K562 (cell line): Measurements from ENCODE around the gene SLC6A6. TPM values are rescaled to one million over a fixed set of nuclear protein-coding genes. Genes with fewer than 3 reads are reported as not detected.

Experiments
- CAMTA2 ChIP-seq: fragments of 250-450 bp; sonication (Bioruptor Pico); conservative IDR thresholded peaks from 2 replicates; pipeline ENCODE4 v1.5.1; 2022
- CBX5 ChIP-seq: IDR thresholded peaks from 2 replicates; pipeline ENCODE4 v1.6.1; 2014; ENCODE audit warnings: low read depth, borderline replicate concordance
- CREM ChIP-seq: IDR thresholded peaks from 2 replicates; pipeline ENCODE4 v1.6.1; 2014; ENCODE audit warnings: antibody characterized with exemption, low read depth
- FOXA1 ChIP-seq: fragments of 450-650 bp; IDR thresholded peaks from 2 replicates; pipeline ENCODE4 v1.6.1; 2016; ENCODE audit warnings: mild to moderate bottlenecking, borderline replicate concordance
- FOXM1 ChIP-seq, 2 experiments: fragments of 450-650 bp in 1 of 2; sonication (generic) in 1 of 2; formaldehyde crosslinking in 1 of 2; IDR thresholded peaks; 2 replicates each; pipeline versions ENCODE4 v1.6.1 to v1.9.0; 2017 to 2022; ENCODE audit warnings: low read depth in 2 of 2, mild to moderate bottlenecking in 2 of 2, missing genetic modification reagents in 1 of 2, moderate library complexity in 1 of 2
- GTF2A2 ChIP-seq: IDR thresholded peaks from 2 replicates; pipeline ENCODE4 v1.6.1; 2016; ENCODE audit warnings: mild to moderate bottlenecking, missing genetic modification characterization, missing compliant biosample characterization
- HDAC2 ChIP-seq: fragments of 450-650 bp; IDR thresholded peaks from 2 replicates; pipeline ENCODE4 v1.6.1; 2016; ENCODE audit warnings: mild to moderate bottlenecking
- PTBP1 ChIP-seq: fragments of 200-400 bp; formaldehyde crosslinking; IDR thresholded peaks from 2 replicates; pipeline ENCODE4 v1.6.1; 2017; ENCODE audit warnings: low read depth, low read length
- SAFB ChIP-seq: fragments of 200-400 bp; formaldehyde crosslinking; IDR thresholded peaks from 2 replicates; pipeline ENCODE4 v1.6.1; 2017; ENCODE audit warnings: low read depth, low read length, borderline replicate concordance
- SIRT6 ChIP-seq: IDR thresholded peaks from one replicate; pipeline ENCODE4 v1.6.1; 2012; ENCODE audit warnings: low read depth, mild to moderate bottlenecking, control low read depth, inconsistent platforms, low read length, moderate library complexity
- SRSF3 ChIP-seq: fragments of 200-400 bp; formaldehyde crosslinking; IDR thresholded peaks from 2 replicates; pipeline ENCODE4 v1.6.1; 2016; ENCODE audit warnings: mild to moderate bottlenecking, low read length, moderate library complexity; ENCODE audit not compliant: insufficient read depth
- TBP ChIP-seq: optimal IDR thresholded peaks from 2 replicates; pipeline ENCODE3; 2011; ENCODE audit warnings: low read depth, low read length, improper control_type of control experiment
- TOE1 ChIP-seq, 2 experiments: fragments of 450-650 bp in 1 of 2; sonication (generic) in 1 of 2; formaldehyde crosslinking in 1 of 2; IDR thresholded peaks; 2 replicates each; pipeline versions ENCODE4 v1.7.1 to v1.8.0; 2016 to 2022; ENCODE audit warnings: borderline replicate concordance in 2 of 2, mild to moderate bottlenecking in 2 of 2, antibody characterized with exemption in 1 of 2, inconsistent platforms in 1 of 2, low read depth in 1 of 2, missing genetic modification reagents in 1 of 2, moderate library complexity in 1 of 2
- ZNF12 ChIP-seq: sonication (generic); formaldehyde crosslinking; IDR thresholded peaks from 2 replicates; pipeline ENCODE4 v1.4.0; 2020; ENCODE audit warnings: mild to moderate bottlenecking, missing genetic modification reagents
- ZNF146 ChIP-seq: IDR thresholded peaks from one replicate; pipeline ENCODE4 v1.6.1; 2018; ENCODE audit warnings: missing compliant biosample characterization; ENCODE audit not compliant: unreplicated experiment
- ZNF217 ChIP-seq: sonication (generic); formaldehyde crosslinking; IDR thresholded peaks from 2 replicates; pipeline ENCODE4 v1.8.0; 2022; ENCODE audit warnings: mild to moderate bottlenecking, missing genetic modification reagents
- ZNF311 ChIP-seq: fragments of 250-450 bp; sonication (Bioruptor Pico); IDR thresholded peaks from 2 replicates; pipeline ENCODE4 v1.4.0; 2020; ENCODE audit warnings: mild to moderate bottlenecking, moderate library complexity
- ZNF436 ChIP-seq: fragments of 250-450, 450-650 bp; sonication (Bioruptor Pico); formaldehyde crosslinking; IDR thresholded peaks from 2 replicates; pipeline ENCODE4 v1.7.0; 2020; ENCODE audit warnings: mild to moderate bottlenecking
- ZNF79 ChIP-seq: fragments of 250-450 bp; sonication (Bioruptor Pico); IDR thresholded peaks from 2 replicates; pipeline ENCODE4 v1.4.0; 2020; ENCODE audit warnings: low read depth, mild to moderate bottlenecking, moderate library complexity
- ZSCAN32 ChIP-seq: fragments of 450-650 bp; formaldehyde crosslinking; IDR thresholded peaks from 2 replicates; pipeline ENCODE4 v1.4.0; 2020; ENCODE audit warnings: mild to moderate bottlenecking, moderate library complexity
- polyA plus RNA-seq, 8 experiments: library from polyadenylated mRNA; depleted of rRNA in 4 of 8; stranded (reverse) in 5 of 8; unstranded in 3 of 8; fragments of >200 nt; fragmentation: Nextera tagmentation in 2 of 8; fragmentation: Illumina TruSeq in 1 of 8; extraction: Ambion mirVana in 2 of 8; extraction: Trizol in 1 of 8; gene quantifications; 2 replicates each; pipeline versions ENCODE4 v1.2.1 to v1.2.3, GENCODE V29; 2011 to 2014; ENCODE audit warnings: inconsistent platforms in 1 of 8, missing spikeins in 1 of 8
- total RNA-seq, 7 experiments: library from RNA; depleted of rRNA in 6 of 7; stranded (reverse); fragments of >200 nt in 6 of 7; fragmentation: Illumina TruSeq in 2 of 7; extraction: Trizol in 2 of 7; gene quantifications; 2 replicates each; pipeline versions ENCODE4 v1.2.1 to v1.2.3, GENCODE V29; 2011 to 2021; ENCODE audit warnings: low replicate concordance in 1 of 7
- TF ChIP-seq, protein P1 (sequence below), 2 experiments: fragments of 200-800 bp in 1 of 2; sonication (Bioruptor generic) in 1 of 2; sonication (generic) in 1 of 2; formaldehyde crosslinking in 1 of 2; IDR thresholded peaks in 1 of 2; conservative IDR thresholded peaks in 1 of 2; 2 replicates each; pipeline versions ENCODE4 v1.5.0 to v1.6.1; 2016 to 2020; ENCODE audit warnings: missing compliant biosample characterization in 1 of 2, missing genetic modification characterization in 1 of 2, missing genetic modification reagents in 1 of 2
- TF ChIP-seq, protein P2 (sequence below): fragments of 250-450 bp; sonication (Bioruptor Pico); IDR thresholded peaks from 2 replicates; pipeline ENCODE4 v1.4.0; 2020; ENCODE audit warnings: borderline replicate concordance
- TF ChIP-seq, protein P3 (sequence below): sonication (generic); formaldehyde crosslinking; IDR thresholded peaks from 2 replicates; pipeline ENCODE4 v1.9.0; 2022; ENCODE audit warnings: mild to moderate bottlenecking, missing genetic modification reagents

The SLC6A6 gene
- total and polyA plus RNA-seq, 9 of the 15 experiments (the other 6 are each of a cell fraction or from before 2014, with no cell fraction given) = 12.3 to 203 (median 93.2) TPM

DNA sequence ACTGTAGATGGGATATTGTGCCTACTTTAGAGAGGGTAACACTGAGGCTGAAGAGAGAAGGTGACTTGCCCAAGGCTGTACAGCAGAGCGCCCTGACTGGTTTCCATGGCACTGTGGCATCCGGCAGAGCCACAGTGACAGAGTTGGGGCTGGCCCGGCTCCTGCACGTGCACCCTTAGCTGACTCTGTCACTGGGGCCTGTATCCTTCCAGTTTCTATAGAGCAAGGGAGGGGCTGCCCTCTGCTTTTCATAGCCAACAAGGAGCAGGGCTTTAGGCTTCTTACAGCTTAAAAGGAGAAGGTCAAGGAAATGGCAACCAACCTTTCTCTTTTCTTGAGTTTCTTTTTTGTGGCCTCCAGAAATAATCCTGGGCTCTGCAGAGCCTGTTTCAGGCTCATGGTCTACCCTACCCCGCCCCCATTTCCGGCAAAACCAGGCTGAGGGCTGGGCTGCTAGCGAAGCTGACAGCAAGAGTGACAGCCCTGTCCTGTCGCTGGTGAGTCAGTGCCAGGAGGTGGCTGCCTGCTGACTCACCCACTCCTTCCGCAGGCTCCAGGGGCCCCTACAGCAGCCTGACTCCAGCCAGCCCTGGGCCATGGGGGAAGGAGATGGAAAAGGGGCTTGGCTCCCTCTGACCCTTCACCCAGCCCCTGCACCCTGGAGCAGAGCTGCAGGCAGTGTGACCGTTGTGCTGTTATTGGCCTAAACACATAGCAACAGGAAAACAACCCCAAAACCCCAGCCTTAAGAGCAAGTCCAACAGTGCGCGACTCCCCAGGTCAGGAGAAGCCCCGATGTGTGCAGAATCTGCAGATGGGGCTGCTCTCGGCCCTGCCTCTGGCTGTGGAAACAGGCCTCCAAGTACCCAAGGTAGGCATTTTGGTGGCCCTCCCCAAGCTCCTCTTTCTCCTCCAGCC, 29.8 kb downstream of the SLC6A6 start (continued):
- TF ChIP-seq, protein P1, sequence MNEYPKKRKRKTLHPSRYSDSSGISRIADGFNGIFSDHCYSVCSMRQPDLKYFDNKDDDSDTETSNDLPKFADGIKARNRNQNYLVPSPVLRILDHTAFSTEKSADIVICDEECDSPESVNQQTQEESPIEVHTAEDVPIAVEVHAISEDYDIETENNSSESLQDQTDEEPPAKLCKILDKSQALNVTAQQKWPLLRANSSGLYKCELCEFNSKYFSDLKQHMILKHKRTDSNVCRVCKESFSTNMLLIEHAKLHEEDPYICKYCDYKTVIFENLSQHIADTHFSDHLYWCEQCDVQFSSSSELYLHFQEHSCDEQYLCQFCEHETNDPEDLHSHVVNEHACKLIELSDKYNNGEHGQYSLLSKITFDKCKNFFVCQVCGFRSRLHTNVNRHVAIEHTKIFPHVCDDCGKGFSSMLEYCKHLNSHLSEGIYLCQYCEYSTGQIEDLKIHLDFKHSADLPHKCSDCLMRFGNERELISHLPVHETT (CRISPR knock-in tag; conservative IDR thresholded peaks at IDR 0.05 in 1 of 2, IDR thresholded peaks at IDR 0.05 in 1 of 2) = no peak
- TF ChIP-seq SRSF3 = no peak
- peak; percentile 17 for TF ChIP-seq TBP
- TF ChIP-seq CBX5 = no peak; the same call in 1 of the 2 replicates
- TF ChIP-seq ZNF12 = 0 out of 2 replicates have a peak, but pooled peaks have one; percentile 15
- TF ChIP-seq CAMTA2 (CRISPR knock-in tag) = peak; percentile 59; the same call in 1 of the 2 replicates
- TF ChIP-seq, protein P2, sequence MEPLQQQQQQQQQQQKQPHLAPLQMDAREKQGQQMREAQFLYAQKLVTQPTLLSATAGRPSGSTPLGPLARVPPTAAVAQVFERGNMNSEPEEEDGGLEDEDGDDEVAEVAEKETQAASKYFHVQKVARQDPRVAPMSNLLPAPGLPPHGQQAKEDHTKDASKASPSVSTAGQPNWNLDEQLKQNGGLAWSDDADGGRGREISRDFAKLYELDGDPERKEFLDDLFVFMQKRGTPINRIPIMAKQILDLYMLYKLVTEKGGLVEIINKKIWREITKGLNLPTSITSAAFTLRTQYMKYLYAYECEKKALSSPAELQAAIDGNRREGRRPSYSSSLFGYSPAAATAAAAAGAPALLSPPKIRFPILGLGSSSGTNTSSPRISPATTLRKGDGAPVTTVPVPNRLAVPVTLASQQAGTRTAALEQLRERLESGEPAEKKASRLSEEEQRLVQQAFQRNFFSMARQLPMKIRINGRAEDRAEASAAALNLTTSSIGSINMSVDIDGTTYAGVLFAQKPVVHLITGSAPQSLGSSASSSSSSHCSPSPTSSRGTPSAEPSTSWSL (CRISPR knock-in tag) = no peak
- TF ChIP-seq, protein P3, sequence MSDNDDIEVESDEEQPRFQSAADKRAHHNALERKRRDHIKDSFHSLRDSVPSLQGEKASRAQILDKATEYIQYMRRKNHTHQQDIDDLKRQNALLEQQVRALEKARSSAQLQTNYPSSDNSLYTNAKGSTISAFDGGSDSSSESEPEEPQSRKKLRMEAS (CRISPR knock-in tag) = peak; percentile 70
- TF ChIP-seq PTBP1 = 0 out of 2 replicates have a peak, but pooled peaks have one; percentile 21
- peak; percentile 73; the same call in 1 of the 2 replicates for TF ChIP-seq HDAC2
- TF ChIP-seq TOE1 (IDR thresholded peaks at IDR 0.05; ENCODE audit: borderline replicate concordance) = peak; percentile 55; the same call in 1 of the 2 replicates
- TF ChIP-seq TOE1 (CRISPR knock-in tag; IDR thresholded peaks at IDR 0.05; ENCODE audit: borderline replicate concordance, low read depth) = no peak
- TF ChIP-seq ZNF436 (CRISPR knock-in tag) = no peak
- TF ChIP-seq FOXM1 (IDR thresholded peaks at IDR 0.05; ENCODE audit: low read depth) = no peak
- TF ChIP-seq FOXM1 (CRISPR knock-in tag; IDR thresholded peaks at IDR 0.05; ENCODE audit: low read depth) = no peak
- no peak for TF ChIP-seq GTF2A2
- TF ChIP-seq ZSCAN32 (CRISPR knock-in tag) = no peak
- no peak for TF ChIP-seq ZNF311 (CRISPR knock-in tag)
- TF ChIP-seq ZNF79 (CRISPR knock-in tag) = no peak
- TF ChIP-seq CREM = peak; percentile 81
- TF ChIP-seq ZNF146 (CRISPR knock-in tag) = no peak
- TF ChIP-seq FOXA1 = no peak
- TF ChIP-seq ZNF217 (CRISPR knock-in tag) = no peak
- TF ChIP-seq SAFB = no peak
- TF ChIP-seq SIRT6 = no peak
